B cell (primary cell): ENCODE data around the gene MMAB. TPM values are rescaled to one million over a fixed set of nuclear protein-coding genes. Genes with fewer than 3 reads are reported as not detected.

Source experiments
- ATAC-seq: fragments of 200-7000 bp; cut with Tn5 transposase; one replicate; pipeline ENCODE4 v1.10.0; 2021; ENCODE audit warnings: low read depth, mild to moderate bottlenecking, moderate number of reproducible peaks, moderate library complexity
- CTCF ChIA-PET: fragments of 350-600 bp; sonication (Branson Sonifier 250); formaldehyde crosslinking; loops from one replicate; lab custom pipeline; 2021; ENCODE audit warnings: antibody characterized with exemption, inconsistent platforms; lab: Charles Lee
- POLR2A ChIA-PET: fragments of 350-600 bp; sonication (Branson Sonifier 250); formaldehyde crosslinking; loops from one replicate; lab custom pipeline; 2021; ENCODE audit warnings: antibody characterized with exemption; lab: Charles Lee
- DNase-seq: peaks from one replicate; pipeline ENCODE4 v3.0.0; 2013
- H2AFZ ChIP-seq: 2 replicates; pipeline ENCODE4 v1.6.1; 2012; ENCODE audit warnings: mild to moderate bottlenecking, low read depth, low read length; ENCODE audit not compliant: insufficient read depth, poor library complexity, severe bottlenecking
- H3K27ac ChIP-seq, 2 donors: 1 replicate in 1 of 2; 2 replicates in 1 of 2; pipeline ENCODE4 v1.5.1; 2012 to 2013; ENCODE audit warnings: low read length in 2 of 2, mild to moderate bottlenecking in 2 of 2, moderate library complexity in 1 of 2
- H3K27me3 ChIP-seq, 4 experiments: fragments of 200-600 bp in 1 of 4; sonication (generic) in 1 of 4; replicated peaks in 1 of 4; 1 replicate in 2 of 4; 2 replicates in 2 of 4; pipeline versions ENCODE4 v1.6.1 to v1.7.0; 2013 to 2016; ENCODE audit warnings: low read length in 3 of 4, mild to moderate bottlenecking in 2 of 4, mixed read lengths in 1 of 4, moderate library complexity in 1 of 4; ENCODE audit not compliant: insufficient read depth in 4 of 4, control insufficient read depth in 3 of 4; ENCODE audit errors: control extremely low read depth in 1 of 4
- H3K36me3 ChIP-seq, 2 experiments: replicated peaks in 1 of 2; 1 replicate in 1 of 2; 2 replicates in 1 of 2; pipeline versions ENCODE4 v1.6.1 to v1.7.1; 2013; ENCODE audit warnings: low read length in 1 of 2; ENCODE audit not compliant: insufficient read depth in 2 of 2, control insufficient read depth in 1 of 2; ENCODE audit errors: control extremely low read depth in 1 of 2, extremely low read depth in 1 of 2
- H3K4me1 ChIP-seq, 2 donors: fragments of 200-600 bp in 1 of 2; sonication (generic) in 1 of 2; 1 replicate in 1 of 2; 2 replicates in 1 of 2; pipeline versions ENCODE4 v1.5.1 to v1.6.1; 2013 to 2017; ENCODE audit warnings: low read length in 2 of 2; ENCODE audit not compliant: control insufficient read depth in 2 of 2, insufficient read depth in 2 of 2
- H3K4me2 ChIP-seq: replicated peaks from 2 replicates; pipeline ENCODE3; 2012; ENCODE audit warnings: mild to moderate bottlenecking, low read depth, low read length; ENCODE audit not compliant: poor library complexity, severe bottlenecking
- H3K4me3 ChIP-seq, 5 experiments: fragments of 200-600 bp in 1 of 5; sonication (generic) in 1 of 5; 1 replicate in 3 of 5; 2 replicates in 2 of 5; pipeline versions ENCODE4 v1.5.1 to v1.7.0; 2011 to 2016; ENCODE audit warnings: low read length in 4 of 5, mild to moderate bottlenecking in 4 of 5, low read depth in 2 of 5, control low read depth in 1 of 5, moderate library complexity in 1 of 5; ENCODE audit not compliant: insufficient read depth in 1 of 5; ENCODE audit errors: control extremely low read depth in 1 of 5, extremely low read depth in 1 of 5
- H3K79me2 ChIP-seq: fragments of 200-600 bp; sonication (generic); one replicate; pipeline ENCODE4 v1.6.0; 2016; ENCODE audit warnings: low read length; ENCODE audit not compliant: control insufficient read depth, insufficient read depth
- H3K9ac ChIP-seq: fragments of 200-600 bp; sonication (generic); 2 replicates; pipeline ENCODE4 v1.6.1; 2017; ENCODE audit warnings: mild to moderate bottlenecking, low read length, moderate library complexity
- H3K9me3 ChIP-seq, 3 donors: one replicate each; pipeline versions ENCODE4 v1.6.1 to v1.7.1; 2013; ENCODE audit warnings: low read length in 2 of 3; ENCODE audit not compliant: control insufficient read depth in 2 of 3, insufficient read depth in 1 of 3; ENCODE audit errors: control extremely low read depth in 1 of 3
- H4K20me1 ChIP-seq: 2 replicates; pipeline ENCODE4 v1.6.0; 2012; ENCODE audit warnings: mild to moderate bottlenecking, low read length; ENCODE audit not compliant: insufficient read depth, control insufficient read depth, poor library complexity, severe bottlenecking
- H3K27ac Mint-ChIP-seq: one replicate; pipeline ENCODE4 v1.8.0; 2021; ENCODE audit warnings: mixed read lengths
- H3K27me3 Mint-ChIP-seq: one replicate; pipeline ENCODE4 v1.8.0; 2021; ENCODE audit warnings: mixed read lengths
- H3K4me1 Mint-ChIP-seq: one replicate; pipeline ENCODE4 v1.8.0; 2021; ENCODE audit warnings: mixed read lengths
- H3K4me3 Mint-ChIP-seq: one replicate; pipeline ENCODE4 v1.8.0; 2021; ENCODE audit warnings: mixed read lengths
- H3K9me3 Mint-ChIP-seq: one replicate; pipeline ENCODE4 v1.8.0; 2022; ENCODE audit warnings: mixed read lengths; ENCODE audit not compliant: insufficient read depth
- EZH2 ChIP-seq: IDR thresholded peaks from 2 replicates; pipeline ENCODE4 v1.6.1; 2012; ENCODE audit warnings: borderline replicate concordance, low read depth, mild to moderate bottlenecking, moderate library complexity, low read length; ENCODE audit not compliant: insufficient read depth, poor library complexity, severe bottlenecking
- WGBS: methylation state at CpG from one replicate; pipeline ENCODE4 v1.1.5; 2013; ENCODE audit warnings: missing lambda C conversion rate; ENCODE audit not compliant: insufficient coverage; 5-methylcytosine and 5-hydroxymethylcytosine counted together
- intact Hi-C: fragments of 100-400 bp; cut with micrococcal nuclease; formaldehyde crosslinking; loops from one replicate; pipeline ENCODE4 v1.10.0; 2022
- polyA plus RNA-seq: library from polyadenylated mRNA; depleted of rRNA; stranded (reverse); fragments of >200 nt; gene quantifications from 2 replicates; pipeline ENCODE4 v1.2.3, GENCODE V29; 2012
- total RNA-seq, 2 donors: library from RNA; stranded (reverse); fragments of 120-200 nt in 1 of 2; gene quantifications; 1 replicate in 1 of 2; 2 replicates in 1 of 2; pipeline versions ENCODE4 v1.2.3 to v1.2.4, GENCODE V29; 2013 to 2022
- TF ChIP-seq, protein P1 (sequence below): fragments of 200-600 bp; IDR thresholded peaks from one replicate; pipeline ENCODE4 v1.8.0; 2022; ENCODE audit warnings: antibody characterized with exemption, mild to moderate bottlenecking

The MMAB gene
- total and polyA plus RNA-seq, 2 donors (not counting 1 experiment from before 2014, with no cell fraction given), result 15.0 to 20.5 TPM

GRCh38 chr12:109612003-109612402, 38.7 kb upstream of the MMAB start:
- no peak overlapping the region for H3K9ac ChIP-seq
- intact Hi-C loops, result no loop called here
- WGBS, result 78% methylated on average over 2 of the region's 3 CpGs
- peaks cover 0 to 19% (median 3%) of the 10 kb centered on the region in 4 experiments for H3K27me3 ChIP-seq
- H3K4me3 Mint-ChIP-seq, result no peak overlapping the region
- H3K9me3 Mint-ChIP-seq, result no peaks in the 10 kb centered on the region
- H2AFZ ChIP-seq, result no peak overlapping the region
- TF ChIP-seq, protein P1, sequence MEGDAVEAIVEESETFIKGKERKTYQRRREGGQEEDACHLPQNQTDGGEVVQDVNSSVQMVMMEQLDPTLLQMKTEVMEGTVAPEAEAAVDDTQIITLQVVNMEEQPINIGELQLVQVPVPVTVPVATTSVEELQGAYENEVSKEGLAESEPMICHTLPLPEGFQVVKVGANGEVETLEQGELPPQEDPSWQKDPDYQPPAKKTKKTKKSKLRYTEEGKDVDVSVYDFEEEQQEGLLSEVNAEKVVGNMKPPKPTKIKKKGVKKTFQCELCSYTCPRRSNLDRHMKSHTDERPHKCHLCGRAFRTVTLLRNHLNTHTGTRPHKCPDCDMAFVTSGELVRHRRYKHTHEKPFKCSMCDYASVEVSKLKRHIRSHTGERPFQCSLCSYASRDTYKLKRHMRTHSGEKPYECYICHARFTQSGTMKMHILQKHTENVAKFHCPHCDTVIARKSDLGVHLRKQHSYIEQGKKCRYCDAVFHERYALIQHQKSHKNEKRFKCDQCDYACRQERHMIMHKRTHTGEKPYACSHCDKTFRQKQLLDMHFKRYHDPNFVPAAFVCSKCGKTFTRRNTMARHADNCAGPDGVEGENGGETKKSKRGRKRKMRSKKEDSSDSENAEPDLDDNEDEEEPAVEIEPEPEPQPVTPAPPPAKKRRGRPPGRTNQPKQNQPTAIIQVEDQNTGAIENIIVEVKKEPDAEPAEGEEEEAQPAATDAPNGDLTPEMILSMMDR, result no peak
- no peak for TF ChIP-seq EZH2
- no peak overlapping the region for H3K4me3 ChIP-seq
- H3K9me3 ChIP-seq, result peaks cover 0 to 4% (median 0%) of the 10 kb centered on the region in 3 donors
- no peak overlapping the region for H3K4me2 ChIP-seq
- no peaks in the 10 kb centered on the region for H3K4me1 Mint-ChIP-seq
- H3K36me3 ChIP-seq, result no peaks in the 10 kb centered on the region
- peaks cover 55% of the 10 kb centered on the region for H3K27me3 Mint-ChIP-seq
- ChIA-PET POLR2A (no interaction called here), CTCF (no interaction called here)
- H4K20me1 ChIP-seq, result no peaks in the 10 kb centered on the region
- H3K27ac ChIP-seq, result no peak overlapping the region
- no peak overlapping the region for H3K27ac Mint-ChIP-seq
- no peaks in the 10 kb centered on the region for H3K79me2 ChIP-seq
- H3K4me1 ChIP-seq, result no peaks in the 10 kb centered on the region
- no peak for DNase-seq
- no peak for ATAC-seq

- no peak for DNase-seq
- no peak overlapping the region for H3K9ac ChIP-seq
- H3K27me3 ChIP-seq, result peaks cover 0 to 23% (median 3%) of the 10 kb centered on the region in 4 experiments
- intact Hi-C loops, result no loop called here
- Mint-ChIP-seq H3K4me3 (no peak overlapping the region), H3K27ac (no peak overlapping the region), H3K27me3 (peaks cover 52% of the 10 kb centered on the region), H3K9me3 (no peaks in the 10 kb centered on the region), H3K4me1 (no peaks in the 10 kb centered on the region)
- no peaks in the 10 kb centered on the region for H3K36me3 ChIP-seq
- no peak overlapping the region for H3K27ac ChIP-seq
- ATAC-seq, result no peak
- no peaks in the 10 kb centered on the region for H4K20me1 ChIP-seq
- H3K4me3 ChIP-seq, result no peak overlapping the region
- CTCF ChIA-PET, result no interaction called here
- WGBS, result 76% methylated on average over 3 of the region's 10 CpGs
- H3K4me1 ChIP-seq, result no peaks in the 10 kb centered on the region
- peaks cover 0 to 4% (median 0%) of the 10 kb centered on the region in 3 donors for H3K9me3 ChIP-seq
- H3K4me2 ChIP-seq, result no peak overlapping the region
- POLR2A ChIA-PET, result no interaction called here
- H3K79me2 ChIP-seq, result no peaks in the 10 kb centered on the region
- H2AFZ ChIP-seq, result no peak overlapping the region
- no peak for TF ChIP-seq EZH2
- TF ChIP-seq, protein P1, result no peak
Measured at GRCh38 chr12:109611223-109611622, 37.9 kb upstream of the MMAB start.
